Astrocyte (in vitro differentiated cells and primary cell): ENCODE measurements around the gene FAM177B. TPM values are rescaled to one million over a fixed set of nuclear protein-coding genes. Genes with fewer than 3 reads are reported as not detected.

Experiments
- DNase-seq: peaks from one replicate; pipeline ENCODE4 v3.0.0-alpha.2; 2010; ENCODE audit warnings: low read depth
- FAIRE-seq: peaks from 2 replicates; lab custom pipeline; 2011; peaks lifted over from hg19 to GRCh38; lab: Jason Lieb, UNC
- H2AFZ ChIP-seq: 2 replicates; pipeline ENCODE4 v1.6.0; 2012; ENCODE audit warnings: low read depth, low read length, inconsistent platforms
- H3K27ac ChIP-seq: 2 replicates; pipeline ENCODE4 v1.5.1; 2011; ENCODE audit warnings: low read depth, low read length, inconsistent platforms
- H3K27me3 ChIP-seq: 2 replicates; pipeline ENCODE4 v1.6.0; 2011; ENCODE audit warnings: low read length, inconsistent platforms; ENCODE audit not compliant: insufficient read depth
- H3K36me3 ChIP-seq: 2 replicates; pipeline ENCODE4 v1.5.1; 2011; ENCODE audit warnings: low read length, inconsistent platforms; ENCODE audit not compliant: insufficient read depth
- H3K4me1 ChIP-seq: 2 replicates; pipeline ENCODE4 v1.5.1; 2011; ENCODE audit warnings: low read length, inconsistent platforms; ENCODE audit not compliant: insufficient read depth
- H3K4me2 ChIP-seq: 2 replicates; pipeline ENCODE4 v1.6.0; 2012; ENCODE audit warnings: low read length, inconsistent platforms
- H3K4me3 ChIP-seq: 2 replicates; pipeline ENCODE4 v1.5.1; 2011; ENCODE audit warnings: low read depth, mild to moderate bottlenecking, low read length, inconsistent platforms; ENCODE audit not compliant: insufficient read depth
- H3K79me2 ChIP-seq: 2 replicates; pipeline ENCODE4 v1.6.0; 2012; ENCODE audit warnings: mild to moderate bottlenecking, low read length, inconsistent platforms; ENCODE audit not compliant: insufficient read depth
- H3K9ac ChIP-seq: 2 replicates; pipeline ENCODE4 v1.6.0; 2012; ENCODE audit warnings: mild to moderate bottlenecking, low read length, inconsistent platforms
- H3K9me3 ChIP-seq: 2 replicates; pipeline ENCODE4 v1.5.1; 2012; ENCODE audit warnings: low read depth, mild to moderate bottlenecking, low read length, inconsistent platforms; ENCODE audit not compliant: insufficient read depth
- H4K20me1 ChIP-seq: 2 replicates; pipeline ENCODE4 v1.6.0; 2012; ENCODE audit warnings: low read length, inconsistent platforms; ENCODE audit not compliant: insufficient read depth
- H3K27ac Mint-ChIP-seq: one replicate; pipeline ENCODE4 v1.8.0; 2021; ENCODE audit warnings: mild to moderate bottlenecking, mixed read lengths; ENCODE audit not compliant: unreplicated experiment
- H3K27me3 Mint-ChIP-seq: one replicate; pipeline ENCODE4 v1.8.0; 2021; ENCODE audit warnings: low read depth, mixed read lengths; ENCODE audit not compliant: unreplicated experiment
- H3K36me3 Mint-ChIP-seq: one replicate; pipeline ENCODE4 v1.8.0; 2021; ENCODE audit warnings: low read depth, mixed read lengths; ENCODE audit not compliant: unreplicated experiment
- H3K4me1 Mint-ChIP-seq: one replicate; pipeline ENCODE4 v1.8.0; 2021; ENCODE audit warnings: low read depth, mixed read lengths; ENCODE audit not compliant: unreplicated experiment
- H3K4me3 Mint-ChIP-seq: one replicate; pipeline ENCODE4 v1.8.0; 2021; ENCODE audit warnings: mild to moderate bottlenecking, moderate library complexity, mixed read lengths; ENCODE audit not compliant: unreplicated experiment
- H3K9me3 Mint-ChIP-seq: one replicate; pipeline ENCODE4 v1.8.0; 2021; ENCODE audit warnings: mild to moderate bottlenecking, mixed read lengths; ENCODE audit not compliant: unreplicated experiment
- CTCF ChIP-seq: IDR thresholded peaks from 2 replicates; pipeline ENCODE4 v1.5.1; 2011; ENCODE audit warnings: low read depth, mild to moderate bottlenecking, inconsistent platforms, low read length, moderate library complexity; ENCODE audit not compliant: insufficient read depth
- EZH2 ChIP-seq: IDR thresholded peaks from 2 replicates; pipeline ENCODE4 v1.6.1; 2012; ENCODE audit warnings: mild to moderate bottlenecking, low read length, inconsistent platforms; ENCODE audit not compliant: insufficient read depth
- total RNA-seq: library from RNA; stranded (reverse); gene quantifications from 2 replicates; pipeline ENCODE4 v1.2.1, GENCODE V29; 2021

The FAM177B gene
- total RNA-seq, 1 donor from 2014 or later, result not detected

GRCh38 chr1:222712253-222713090, 24.5 kb upstream of the FAM177B start, which contains the start of the genes AIDA and BROX:
AIDA (minus strand) TSS chr1:222712491; CDS start chr1:222712317, 174 bp downstream.
BROX (plus strand) TSS chr1:222712564; CDS start chr1:222715700, 3,136 bp downstream.
- H3K36me3 ChIP-seq, result peaks cover 7% of the 10 kb centered on the region
- Mint-ChIP-seq H3K4me1 (peaks cover 14% of the 10 kb centered on the region), H3K27ac (peak within 1 kb of the TSS; percentile 99), H3K36me3 (peaks cover 2% of the 10 kb centered on the region), H3K27me3 (no peaks in the 10 kb centered on the region), H3K9me3 (no peaks in the 10 kb centered on the region), H3K4me3 (peak within 1 kb of the TSS; percentile 97)
- peaks cover 10% of the 10 kb centered on the region for H3K4me1 ChIP-seq
- peaks cover 62% of the 10 kb centered on the region for H3K79me2 ChIP-seq
- H2AFZ ChIP-seq, result peak within 1 kb of the TSS; percentile 97
- FAIRE-seq (no peak), DNase-seq (peak; percentile 54)
- H3K9me3 ChIP-seq, result no peaks in the 10 kb centered on the region
- H3K4me3 ChIP-seq, result peak within 1 kb of the TSS; percentile 99
- peak within 1 kb of the TSS; percentile 99 for H3K27ac ChIP-seq
- peaks cover 5% of the 10 kb centered on the region for H4K20me1 ChIP-seq
- peak within 1 kb of the TSS; percentile 96 for H3K9ac ChIP-seq
- no peaks in the 10 kb centered on the region for H3K27me3 ChIP-seq
- peak within 1 kb of the TSS; percentile 96 for H3K4me2 ChIP-seq
- no peak for TF ChIP-seq CTCF
- no peak for TF ChIP-seq EZH2

- no peak for TF ChIP-seq CTCF
- TF ChIP-seq EZH2, result no peak
These were observed 23.7 kb upstream of the FAM177B start for GRCh38 chr1:222713091-222713961.

More at GRCh38 chr1:222713091-222713961, 23.7 kb upstream of the FAM177B start:
- Histone ChIP-seq H3K9me3 (no peaks in the 10 kb centered on the region), H3K27ac (peak overlapping the region; percentile 99), H2AFZ (peak overlapping the region; percentile 97), H3K79me2 (peaks cover 55% of the 10 kb centered on the region), H3K27me3 (no peaks in the 10 kb centered on the region), H3K9ac (peak overlapping the region; percentile 96), H3K4me1 (peaks cover 10% of the 10 kb centered on the region), H3K36me3 (peaks cover 12% of the 10 kb centered on the region), H4K20me1 (peaks cover 5% of the 10 kb centered on the region), H3K4me3 (peak overlapping the region; percentile 99), H3K4me2 (peak overlapping the region; percentile 96)
- Mint-ChIP-seq H3K4me1 (peaks cover 14% of the 10 kb centered on the region), H3K36me3 (no peaks in the 10 kb centered on the region), H3K9me3 (no peaks in the 10 kb centered on the region), H3K27ac (peak overlapping the region; percentile 99), H3K4me3 (peak overlapping the region; percentile 97), H3K27me3 (no peaks in the 10 kb centered on the region)
- FAIRE-seq, result peak; percentile 59
- DNase-seq, result peak; percentile 89
